ENCODE results near the gene CCDC69.
"Not testable (repeated sequence)": the region's sequence is repeated elsewhere in the genome, so short reads cannot be mapped to it uniquely, and the experiment has no call there.

The CCDC69 gene

GRCh38 chr5:151219789-151220188 lies 4.1 kb downstream of the CCDC69 start:
- no peak for DNase-seq

GRCh38 chr5:151219138-151219537 lies 4.8 kb downstream of the CCDC69 start:
- DNase-seq: no peak

- no peak for DNase-seq
Observed at GRCh38 chr5:151218177-151218576, 5.7 kb downstream of the CCDC69 start.

- DNase-seq: no peak
Observed at GRCh38 chr5:151216781-151217180, 7.1 kb downstream of the CCDC69 start.

GRCh38 chr5:151215546-151215880 lies 8.4 kb downstream of the CCDC69 start:
- DNase-seq: no peak

- DNase-seq: no peak
Observed at GRCh38 chr5:151214614-151215545, 9.0 kb downstream of the CCDC69 start.

- DNase-seq: no peak
Observed at GRCh38 chr5:151213803-151214613, 9.9 kb downstream of the CCDC69 start.

- DNase-seq: no peak
Observed at GRCh38 chr5:151212406-151212798, 11.5 kb downstream of the CCDC69 start.

GRCh38 chr5:151208481-151208914 lies 15.4 kb downstream of the CCDC69 start:
- no peak for DNase-seq

- DNase-seq: no peak
Observed at GRCh38 chr5:151205411-151205810, 18.5 kb downstream of the CCDC69 start.

GRCh38 chr5:151204051-151204450 lies 19.8 kb downstream of the CCDC69 start:
- DNase-seq: no peak

- no peak for DNase-seq
Observed at GRCh38 chr5:151202381-151203139, 21.3 kb downstream of the CCDC69 start.

GRCh38 chr5:151200913-151201595 lies 22.8 kb downstream of the CCDC69 start:
- no peak for DNase-seq

GRCh38 chr5:151199581-151200185 lies 24.2 kb downstream of the CCDC69 start:
- DNase-seq: no peak

- DNase-seq: no peak
Observed at GRCh38 chr5:151198861-151199260, 25.0 kb downstream of the CCDC69 start.

- not testable (repeated sequence) for DNase-seq
Observed at GRCh38 chr5:151197291-151197600, 26.6 kb downstream of the CCDC69 start.

- no peak for DNase-seq
Observed at GRCh38 chr5:151196556-151197290, 27.2 kb downstream of the CCDC69 start.

GRCh38 chr5:151195622-151196021 lies 28.3 kb downstream of the CCDC69 start:
- no peak for DNase-seq

- no peak for DNase-seq
Observed at GRCh38 chr5:151192626-151193025, 31.3 kb downstream of the CCDC69 start.

- no peak for DNase-seq
Observed at GRCh38 chr5:151191661-151192060, 32.2 kb downstream of the CCDC69 start.

GRCh38 chr5:151189151-151189550 lies 34.7 kb downstream of the CCDC69 start:
- no peak for DNase-seq

GRCh38 chr5:151186538-151186937 lies 37.4 kb downstream of the CCDC69 start:
- no peak for DNase-seq
